Putamen (tissue), 1 donor: ENCODE measurements around the gene TENM3.
"Not testable (repeated sequence)": the region's sequence is repeated elsewhere in the genome, so short reads cannot be mapped to it uniquely, and the experiment has no call there.

Source experiments
- DNase-seq: peaks from one replicate; pipeline ENCODE4 v3.0.0-alpha.2; 2016; ENCODE audit warnings: low spot score

Gene TENM3

DNA sequence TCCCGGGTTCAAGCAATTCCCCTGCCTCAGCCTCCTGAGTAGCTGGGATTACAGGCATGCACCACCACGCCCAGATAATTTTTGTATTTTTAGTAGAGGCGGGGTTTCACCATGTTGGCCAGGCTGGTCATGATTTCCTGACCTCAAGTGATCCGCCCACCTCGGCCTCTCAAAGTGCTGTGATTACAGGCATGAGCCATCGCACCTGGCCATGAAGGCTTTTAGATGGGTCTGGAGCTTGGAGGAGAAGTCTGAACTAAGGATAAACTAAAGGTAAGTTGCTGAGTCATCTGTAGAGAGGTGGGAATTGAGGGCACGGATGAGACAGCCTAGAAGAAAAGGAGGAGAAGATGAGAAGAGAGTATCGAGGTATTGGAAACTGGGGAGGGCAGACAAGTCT lies at the start of gene TENM3:
Gene TENM3 (plus strand): TSS at position 199 of the 400 bp plus-strand sequence. CDS start 80,619 bp downstream, outside the sequence.
- DNase-seq = not testable (repeated sequence)

- DNase-seq = no peak
Observed at GRCh38 chr4:182194091-182194824, 48.9 kb upstream of the TENM3 start.

- DNase-seq = no peak
Observed at GRCh38 chr4:182197611-182198010, 45.6 kb upstream of the TENM3 start.

- DNase-seq = no peak
Observed at GRCh38 chr4:182201871-182202270, 41.3 kb upstream of the TENM3 start.

GRCh38 chr4:182202650-182203049 lies 40.6 kb upstream of the TENM3 start:
- DNase-seq = no peak

DNA sequence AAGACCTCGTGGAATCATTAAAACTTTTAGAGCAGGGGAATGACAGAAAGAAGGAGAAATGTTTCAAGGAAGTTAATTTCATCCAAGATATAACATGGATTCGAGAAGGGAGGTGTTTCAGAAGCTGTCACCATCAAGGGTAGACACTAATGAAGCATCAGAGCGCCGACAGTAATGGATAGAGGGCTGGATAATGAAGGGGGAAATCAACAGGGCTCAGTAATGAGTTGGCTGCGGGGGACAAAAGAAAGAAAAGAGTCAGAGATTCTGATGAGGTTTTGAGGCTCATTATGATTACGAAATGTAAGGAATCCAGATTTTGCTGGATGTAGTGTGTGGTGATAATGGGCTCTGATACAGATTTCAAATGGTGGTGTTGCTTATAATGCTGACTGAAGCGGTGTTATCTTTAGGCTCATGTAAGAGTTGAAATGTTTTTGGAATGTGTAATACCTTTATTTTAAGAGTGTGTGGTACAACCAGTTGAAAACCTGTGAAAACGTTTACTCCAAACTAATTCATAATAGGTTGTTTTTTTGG lies 39.3 kb upstream of the TENM3 start:
- no peak for DNase-seq

DNA sequence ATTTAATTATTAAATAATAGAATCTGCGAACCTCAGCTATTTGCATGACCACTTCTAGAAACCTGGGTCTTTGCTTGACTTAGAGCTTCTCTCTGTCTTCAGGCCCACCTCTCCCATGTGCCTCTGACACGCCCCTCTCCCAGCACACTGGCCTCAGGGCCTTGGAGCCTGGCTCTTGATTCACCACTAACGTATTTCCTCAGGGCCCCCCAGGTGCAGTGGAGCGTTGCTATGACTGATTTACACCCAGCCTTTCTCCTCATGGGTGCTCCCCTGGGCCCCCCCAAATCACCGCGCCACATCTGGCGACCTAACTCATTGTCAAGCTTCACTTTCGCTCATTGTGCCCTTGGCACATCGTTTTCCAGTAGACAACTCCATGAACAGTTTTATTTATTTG lies 37.9 kb upstream of the TENM3 start:
- DNase-seq = no peak

GRCh38 chr4:182206266-182206665 lies 36.9 kb upstream of the TENM3 start:
- DNase-seq = no peak

DNA sequence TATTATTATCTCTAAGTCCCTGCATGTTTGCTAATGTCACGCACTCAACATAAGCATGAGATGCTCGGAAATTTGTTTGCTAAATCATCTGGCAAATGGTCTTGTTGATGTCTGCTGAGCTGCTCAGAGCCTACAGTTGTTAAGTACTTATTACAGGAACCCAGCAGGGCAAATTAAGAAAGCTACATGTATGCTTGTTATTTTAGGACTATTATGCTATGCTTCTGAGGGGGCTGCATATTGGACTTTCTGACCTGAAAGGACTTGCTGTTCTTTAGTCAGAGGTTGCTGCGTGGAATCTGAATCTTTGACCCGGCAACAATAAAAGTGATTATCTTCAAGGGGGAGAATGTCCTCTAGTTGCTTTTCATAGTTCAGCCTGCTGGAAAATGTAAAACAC lies 36.3 kb upstream of the TENM3 start:
- DNase-seq = no peak

GRCh38 chr4:182207830-182208396 lies 35.3 kb upstream of the TENM3 start:
- DNase-seq = peak; percentile 22

GRCh38 chr4:182208526-182209050 lies 34.6 kb upstream of the TENM3 start:
- no peak for DNase-seq

- DNase-seq = peak; percentile 19
Observed at GRCh38 chr4:182212211-182212761, 30.9 kb upstream of the TENM3 start.

- no peak for DNase-seq
Observed at GRCh38 chr4:182213004-182213403, 30.2 kb upstream of the TENM3 start.

GRCh38 chr4:182215148-182215547 lies 28.1 kb upstream of the TENM3 start:
- DNase-seq = no peak

- no peak for DNase-seq
Observed at GRCh38 chr4:182216005-182216404, 27.2 kb upstream of the TENM3 start.

- no peak for DNase-seq
Observed at GRCh38 chr4:182219411-182220056, 23.7 kb upstream of the TENM3 start.

DNA sequence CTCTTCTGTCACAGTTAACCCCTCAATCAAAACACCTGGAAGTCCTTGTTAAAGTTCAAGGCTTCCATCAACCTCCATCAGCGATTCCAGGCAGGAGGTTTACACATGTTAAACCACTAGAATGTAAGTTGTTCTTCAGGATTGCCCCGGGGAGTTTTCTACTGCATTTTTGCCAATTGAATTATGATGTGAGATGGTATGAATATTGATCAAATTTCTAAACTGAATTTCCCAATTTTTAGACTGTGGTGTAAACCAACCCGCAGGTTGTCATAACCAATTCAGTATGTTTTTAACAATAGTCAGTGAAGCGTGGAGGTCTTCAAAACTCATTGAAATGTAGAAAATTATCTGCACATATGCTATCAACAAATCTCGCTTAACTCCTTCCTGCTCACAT lies 21.2 kb upstream of the TENM3 start:
- no peak for DNase-seq

- DNase-seq = no peak
Observed at GRCh38 chr4:182222766-182223165, 20.4 kb upstream of the TENM3 start.

- no peak for DNase-seq
Observed at GRCh38 chr4:182223708-182224107, 19.5 kb upstream of the TENM3 start.

GRCh38 chr4:182224192-182224850 lies 18.9 kb upstream of the TENM3 start:
- no peak for DNase-seq

DNA sequence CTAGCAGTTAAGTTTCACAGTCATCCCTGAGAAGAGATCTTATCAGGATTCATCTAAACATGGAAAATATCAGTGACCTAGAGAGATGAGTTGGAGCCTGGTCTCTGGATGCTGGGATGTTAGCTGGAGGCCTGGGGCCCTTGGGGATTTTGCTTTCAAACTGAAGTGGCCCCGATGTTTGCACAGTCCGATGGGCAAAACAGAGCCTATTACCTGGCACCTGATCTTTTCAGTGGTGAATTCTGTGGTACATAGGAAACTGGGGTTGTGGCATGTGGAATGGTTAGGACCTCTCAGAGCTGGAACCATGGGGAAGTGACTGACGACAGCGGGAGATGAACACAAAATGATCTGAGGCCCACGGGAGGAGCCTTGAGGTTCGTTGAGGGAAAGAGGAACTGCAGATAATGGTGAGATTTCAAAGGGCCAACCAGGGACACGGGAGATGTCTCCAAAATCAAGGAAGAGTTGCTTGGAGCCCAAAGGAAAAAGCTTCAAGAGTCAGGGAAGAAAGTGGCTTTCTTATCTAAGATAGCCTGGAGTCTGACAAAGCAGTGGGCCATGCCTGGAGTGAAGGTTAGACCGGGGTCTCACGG lies 17.8 kb upstream of the TENM3 start:
- DNase-seq = no peak

- DNase-seq = no peak
Observed at GRCh38 chr4:182227611-182228010, 15.6 kb upstream of the TENM3 start.
